Inferior parietal cortex (tissue), 1 donor: ENCODE results near the gene MYL5.
"Not testable (repeated sequence)": the region's sequence is repeated elsewhere in the genome, so short reads cannot be mapped to it uniquely, and the experiment has no call there.

Source experiments
- DNase-seq: peaks from one replicate; pipeline ENCODE4 v3.0.0-alpha.2; 2016; ENCODE audit errors: extremely low spot score

The MYL5 gene

GRCh38 chr4:635851-636627 is 38.3 kb upstream of the MYL5 start:
- DNase-seq = no peak

- DNase-seq = no peak
These were observed 37.6 kb upstream of the MYL5 start for GRCh38 chr4:636628-637159.

DNA sequence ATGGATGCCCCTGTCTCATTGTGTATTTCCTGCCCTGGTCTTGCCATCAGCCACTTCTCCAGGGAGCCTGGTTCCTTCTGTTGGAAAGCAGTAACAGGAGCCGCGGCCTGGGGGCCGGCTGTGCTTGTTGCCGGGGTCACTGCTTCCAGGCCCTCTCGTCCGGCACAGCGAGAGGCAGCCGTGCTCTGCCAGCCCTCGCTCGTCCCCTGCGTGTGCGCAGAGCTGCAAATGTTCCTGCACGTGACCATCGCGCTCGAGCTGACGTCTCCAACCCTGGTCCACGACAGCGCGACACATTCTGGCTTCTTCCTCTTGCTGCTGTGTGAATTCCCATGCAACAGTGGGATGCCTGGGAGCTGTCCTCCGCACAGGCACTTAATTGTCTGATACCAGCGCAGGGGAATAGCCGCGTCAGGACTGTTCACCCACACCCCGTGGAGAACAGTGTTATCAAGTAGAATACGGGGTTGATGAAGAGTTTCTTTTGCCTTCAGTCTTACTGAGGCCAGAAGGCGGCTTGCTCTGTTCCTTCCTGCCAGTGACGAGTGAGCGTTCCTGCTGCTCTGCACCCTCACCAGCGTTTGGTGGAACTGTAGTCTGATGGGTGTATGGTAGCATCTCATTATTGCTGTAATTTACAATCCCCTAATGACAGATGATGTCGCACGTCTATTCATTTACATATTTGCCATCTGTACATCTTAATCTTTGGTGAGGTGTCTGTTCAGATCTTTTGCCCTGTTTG is 36.6 kb upstream of the MYL5 start:
- no peak for DNase-seq

GRCh38 chr4:642366-642765 is 32.0 kb upstream of the MYL5 start:
- DNase-seq = not testable (repeated sequence)

DNA sequence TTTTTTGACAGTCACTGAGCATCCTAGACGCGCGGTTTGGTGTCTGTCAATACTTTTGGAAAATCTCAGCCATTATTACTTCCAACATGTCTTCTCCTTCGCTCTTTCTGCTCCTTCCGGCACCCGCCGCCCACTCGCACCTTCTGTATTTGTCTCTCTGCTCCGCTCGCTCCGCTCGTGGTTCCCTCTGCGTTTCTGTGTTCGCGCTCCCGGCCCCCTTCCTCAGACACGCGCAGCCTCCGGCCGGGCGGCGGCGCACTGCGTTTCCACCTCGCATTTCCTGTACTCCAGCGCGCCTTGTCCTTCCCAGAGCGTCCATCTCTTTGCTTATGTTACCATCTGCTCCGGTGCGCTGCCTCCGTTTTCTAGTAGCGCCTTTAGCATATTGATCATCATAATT is 27.9 kb upstream of the MYL5 start:
- no peak for DNase-seq

DNA sequence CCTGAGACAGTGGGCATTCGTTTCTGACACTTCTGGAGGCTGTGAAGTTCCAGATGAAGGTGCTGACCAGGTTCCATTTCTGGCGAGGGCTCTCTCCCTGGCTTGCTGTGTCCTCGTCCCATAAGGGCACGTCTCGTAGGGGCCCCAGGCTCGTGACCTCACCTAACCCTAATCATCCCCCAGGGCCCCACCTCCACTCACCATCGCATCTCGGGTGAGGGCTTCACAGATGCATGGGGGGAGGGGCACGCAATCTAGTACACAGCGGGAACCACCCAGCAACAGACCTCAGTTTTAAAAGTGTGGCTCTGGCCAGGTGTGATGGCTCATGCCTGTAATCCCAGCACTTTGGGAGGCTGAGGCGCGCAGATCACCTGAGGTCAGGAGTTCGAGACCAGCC is 26.9 kb upstream of the MYL5 start:
- no peak for DNase-seq

GRCh38 chr4:648579-649292 is 25.6 kb upstream of the MYL5 start:
- DNase-seq = no peak

- no peak for DNase-seq
These were observed 25.1 kb upstream of the MYL5 start for GRCh38 chr4:649293-649625.

- DNase-seq = no peak
These were observed 24.5 kb upstream of the MYL5 start for GRCh38 chr4:649751-650310.

- DNase-seq = no peak
These were observed 23.9 kb upstream of the MYL5 start for GRCh38 chr4:650461-650860.

DNA sequence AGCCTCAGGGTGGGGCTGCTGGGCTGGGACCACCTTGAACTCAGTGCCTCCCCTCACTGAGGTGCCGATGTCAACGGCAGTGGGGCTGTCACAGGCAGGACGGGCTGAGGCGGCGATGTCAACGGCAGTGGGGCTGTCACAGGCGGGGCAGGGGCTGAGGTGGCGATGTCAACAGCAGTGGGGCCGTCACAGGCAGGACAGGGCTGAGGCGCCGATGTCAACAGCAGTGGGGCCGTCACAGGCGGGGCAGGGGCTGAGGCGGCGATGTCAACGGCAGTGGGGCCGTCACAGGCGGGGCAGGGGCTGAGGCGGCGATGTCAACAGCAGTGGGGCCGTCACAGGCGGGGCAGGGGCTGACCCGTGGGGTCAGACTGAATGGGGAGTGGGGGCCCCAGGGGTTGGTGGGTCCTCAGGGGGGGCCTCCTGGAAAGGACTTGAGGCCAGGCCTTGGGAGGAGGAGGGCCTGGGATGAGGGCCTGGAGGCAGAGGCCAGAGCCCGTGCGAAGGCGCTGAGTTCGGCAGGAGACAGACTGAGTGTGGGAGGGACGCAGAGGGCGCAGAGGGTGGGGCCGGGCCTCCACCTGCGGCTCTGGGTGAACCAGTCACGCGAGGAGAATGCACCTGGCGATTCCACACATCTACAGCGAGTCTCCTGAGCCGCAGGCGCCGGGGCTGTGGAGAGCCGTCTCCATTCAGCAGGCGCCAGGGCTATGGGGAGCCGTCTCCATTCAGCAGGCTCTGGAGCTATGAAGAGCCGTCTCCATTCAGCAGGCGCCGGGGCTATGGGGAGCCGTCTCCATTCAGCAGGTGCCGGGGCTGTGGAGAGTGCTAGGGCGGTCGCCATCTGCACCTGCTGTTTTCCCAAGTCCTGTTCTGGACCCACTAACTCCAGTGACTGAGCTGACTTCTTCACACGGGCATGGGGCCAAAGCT is 23.1 kb upstream of the MYL5 start:
- DNase-seq = no peak

DNA sequence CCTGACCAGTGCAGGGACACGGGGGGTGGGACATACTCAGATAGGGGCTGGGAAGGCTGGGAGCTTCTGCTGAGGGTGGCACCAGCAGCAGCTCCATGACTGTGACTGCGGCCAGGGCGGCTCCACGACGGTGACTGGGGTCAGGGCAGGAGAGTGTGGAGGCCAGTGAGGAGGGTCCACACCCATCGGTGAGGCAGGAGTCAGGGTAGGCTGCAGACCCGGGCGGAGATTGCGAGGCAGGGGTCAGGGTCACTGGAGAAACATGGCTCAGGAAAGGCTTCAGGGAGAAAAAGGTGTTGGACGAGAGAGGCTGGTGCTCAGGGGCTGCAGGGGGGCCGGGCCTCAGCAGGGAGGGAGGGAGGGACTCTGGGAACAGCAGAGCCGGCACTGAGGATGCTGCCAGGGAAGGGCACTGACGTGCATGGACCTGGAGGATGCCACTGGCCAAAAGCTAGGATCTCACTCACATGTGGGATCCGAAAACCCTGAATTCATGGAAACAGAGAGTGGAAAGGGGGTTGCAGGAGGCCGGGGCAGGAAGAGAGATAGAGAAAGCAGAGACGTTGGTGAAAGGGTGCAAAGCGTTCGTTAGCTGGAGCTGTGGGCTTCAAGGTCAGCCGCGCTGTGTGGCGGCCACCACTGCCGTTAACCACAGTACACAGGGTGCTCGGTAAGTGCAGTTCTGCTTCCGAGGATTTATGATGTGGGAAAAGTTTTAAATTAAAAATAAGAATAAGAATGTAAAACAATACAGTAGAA is 22.3 kb upstream of the MYL5 start:
- no peak for DNase-seq

- DNase-seq = no peak
These were observed 21.1 kb upstream of the MYL5 start for GRCh38 chr4:653080-653821.

DNA sequence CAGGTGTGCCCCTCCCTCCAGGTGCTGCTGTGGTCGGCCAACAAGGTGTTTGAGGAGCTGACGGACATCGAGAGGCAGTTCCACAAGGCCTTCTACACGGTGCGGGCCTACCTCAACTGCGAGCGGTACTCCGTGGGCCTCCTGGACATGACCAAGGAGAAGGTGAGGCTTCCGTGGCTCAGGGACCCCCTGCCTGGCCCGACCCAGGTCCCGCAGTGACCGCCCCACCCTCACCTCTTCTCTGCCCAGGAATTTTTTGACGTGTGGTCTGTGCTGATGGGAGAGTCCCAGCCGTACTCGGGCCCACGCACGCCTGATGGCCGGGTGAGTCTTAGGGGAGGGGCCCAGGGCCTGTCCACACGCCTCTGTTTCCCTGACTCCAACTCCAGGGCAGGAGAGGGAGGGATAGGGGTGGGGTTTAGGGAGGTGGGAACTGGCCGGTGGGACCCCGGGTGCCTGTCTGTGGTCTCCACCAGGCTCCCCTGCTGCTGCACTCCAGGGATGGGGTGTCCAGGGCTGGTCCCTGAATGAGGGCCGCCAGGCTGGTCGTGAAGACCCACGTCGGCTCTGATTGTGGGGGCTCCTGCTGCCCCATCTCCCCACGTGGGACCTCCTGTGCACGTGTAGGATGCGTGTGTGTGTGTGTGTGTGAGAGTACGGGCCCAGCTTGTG is 20.4 kb upstream of the MYL5 start:
- no peak for DNase-seq

GRCh38 chr4:654503-654845 is 19.9 kb upstream of the MYL5 start:
- no peak for DNase-seq

DNA sequence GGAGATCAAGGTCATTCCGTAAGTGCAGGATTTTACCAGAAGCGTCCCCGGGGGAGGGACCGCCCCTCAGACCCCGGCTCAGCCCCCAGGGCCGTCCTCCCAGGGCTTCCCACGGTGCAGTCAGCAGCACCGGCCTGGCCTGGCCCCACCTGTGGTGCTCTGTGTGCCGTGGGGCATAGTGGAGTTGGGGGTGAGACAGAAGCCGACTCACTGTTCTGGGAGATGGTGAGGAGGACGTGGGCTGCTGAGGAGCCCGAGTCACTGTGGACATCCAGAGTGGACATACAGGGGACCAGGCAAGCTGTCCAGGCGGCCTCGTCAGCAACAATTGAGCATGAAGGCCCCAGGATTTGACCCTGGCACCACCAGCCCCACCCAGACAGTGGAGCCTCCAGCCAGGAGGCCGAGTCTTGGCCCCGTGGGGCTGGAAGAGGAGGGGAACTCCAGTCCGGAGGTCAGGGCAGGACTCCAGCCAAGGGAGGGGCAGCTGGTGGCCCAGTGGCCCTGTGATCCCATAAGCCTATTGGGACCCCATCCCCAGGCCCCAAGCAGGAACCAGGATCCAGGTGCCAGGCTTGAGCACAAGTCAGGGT is 19.4 kb upstream of the MYL5 start:
- no peak for DNase-seq

- no peak for DNase-seq
These were observed 18.7 kb upstream of the MYL5 start for GRCh38 chr4:655464-656151.
